Right atrium auricular region (tissue), 2 donors: ENCODE results near the gene OR9I1. TPM values are rescaled to one million over a fixed set of nuclear protein-coding genes. Genes with fewer than 3 reads are reported as not detected.

ENCODE experiments used
- DNase-seq: peaks from one replicate; pipeline ENCODE4 v3.0.0-alpha.2; 2019; ENCODE audit warnings: low spot score
- H3K27ac ChIP-seq, 2 donors: fragments of 200-600 bp; sonication (generic); 1 replicate in 1 of 2; 2 replicates in 1 of 2; pipeline ENCODE4 v1.5.1; 2016 to 2019
- H3K27me3 ChIP-seq, 2 donors: fragments of 200-600 bp; sonication (generic); one replicate each; pipeline versions ENCODE4 v1.5.1 to v1.6.0; 2017 to 2019
- H3K36me3 ChIP-seq: fragments of 200-600 bp; sonication (generic); one replicate; pipeline ENCODE4 v1.5.1; 2016
- H3K4me1 ChIP-seq, 2 donors: fragments of 200-600 bp; sonication (generic); one replicate each; pipeline versions ENCODE4 v1.5.1 to v1.6.0; 2017 to 2019
- H3K4me3 ChIP-seq, 2 donors: fragments of 200-600 bp; sonication (generic); 1 replicate in 1 of 2; 2 replicates in 1 of 2; pipeline ENCODE4 v1.5.1; 2017 to 2019; ENCODE audit warnings: mild to moderate bottlenecking in 1 of 2, moderate library complexity in 1 of 2
- H3K9me3 ChIP-seq, 2 donors: fragments of 200-600 bp; sonication (generic); one replicate each; pipeline ENCODE4 v1.5.1; 2019
- total RNA-seq, 2 donors: library from RNA; depleted of rRNA; stranded (reverse); fragments of >200 nt; gene quantifications; one replicate each; pipeline ENCODE4 v1.1.0, GENCODE V29; 2016
- TF ChIP-seq, protein P1 (sequence below), 2 donors: fragments of 200-600 bp; sonication (generic); IDR thresholded peaks; one replicate each; pipeline ENCODE4 v1.5.1; 2019; ENCODE audit warnings: antibody characterized with exemption in 2 of 2

Gene OR9I1
- total RNA-seq, 2 donors from 2014 or later, result not detected

DNA sequence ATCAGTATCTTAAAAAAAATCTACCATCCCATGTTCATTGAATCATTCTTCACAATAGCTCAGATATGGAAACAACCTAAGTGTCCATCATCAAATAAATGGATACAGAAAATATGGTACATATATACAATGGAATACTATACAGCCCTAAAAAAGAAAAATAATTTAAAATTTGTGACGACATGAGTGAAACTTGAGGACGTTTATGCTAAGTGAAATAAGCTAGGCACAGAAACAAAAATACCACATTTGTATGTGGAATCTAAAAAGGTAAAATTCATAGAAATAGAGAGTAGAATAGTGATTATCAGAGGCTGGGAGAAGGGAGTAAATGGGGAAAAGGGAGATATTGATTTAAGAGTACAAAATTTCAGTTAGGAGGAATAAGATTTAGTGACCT is 38.8 kb downstream of the OR9I1 start:
- TF ChIP-seq, protein P1, sequence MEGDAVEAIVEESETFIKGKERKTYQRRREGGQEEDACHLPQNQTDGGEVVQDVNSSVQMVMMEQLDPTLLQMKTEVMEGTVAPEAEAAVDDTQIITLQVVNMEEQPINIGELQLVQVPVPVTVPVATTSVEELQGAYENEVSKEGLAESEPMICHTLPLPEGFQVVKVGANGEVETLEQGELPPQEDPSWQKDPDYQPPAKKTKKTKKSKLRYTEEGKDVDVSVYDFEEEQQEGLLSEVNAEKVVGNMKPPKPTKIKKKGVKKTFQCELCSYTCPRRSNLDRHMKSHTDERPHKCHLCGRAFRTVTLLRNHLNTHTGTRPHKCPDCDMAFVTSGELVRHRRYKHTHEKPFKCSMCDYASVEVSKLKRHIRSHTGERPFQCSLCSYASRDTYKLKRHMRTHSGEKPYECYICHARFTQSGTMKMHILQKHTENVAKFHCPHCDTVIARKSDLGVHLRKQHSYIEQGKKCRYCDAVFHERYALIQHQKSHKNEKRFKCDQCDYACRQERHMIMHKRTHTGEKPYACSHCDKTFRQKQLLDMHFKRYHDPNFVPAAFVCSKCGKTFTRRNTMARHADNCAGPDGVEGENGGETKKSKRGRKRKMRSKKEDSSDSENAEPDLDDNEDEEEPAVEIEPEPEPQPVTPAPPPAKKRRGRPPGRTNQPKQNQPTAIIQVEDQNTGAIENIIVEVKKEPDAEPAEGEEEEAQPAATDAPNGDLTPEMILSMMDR (IDR thresholded peaks at IDR 0.05), result no peak
- H3K4me3 ChIP-seq, result no peak overlapping the region
- H3K4me1 ChIP-seq, result no peaks in the 10 kb centered on the region
- H3K36me3 ChIP-seq, result no peaks in the 10 kb centered on the region
- H3K9me3 ChIP-seq, result peaks cover 0 to 9% of the 10 kb centered on the region in 2 donors
- DNase-seq, result no peak
- no peaks in the 10 kb centered on the region for H3K27me3 ChIP-seq
- no peak overlapping the region for H3K27ac ChIP-seq

DNA sequence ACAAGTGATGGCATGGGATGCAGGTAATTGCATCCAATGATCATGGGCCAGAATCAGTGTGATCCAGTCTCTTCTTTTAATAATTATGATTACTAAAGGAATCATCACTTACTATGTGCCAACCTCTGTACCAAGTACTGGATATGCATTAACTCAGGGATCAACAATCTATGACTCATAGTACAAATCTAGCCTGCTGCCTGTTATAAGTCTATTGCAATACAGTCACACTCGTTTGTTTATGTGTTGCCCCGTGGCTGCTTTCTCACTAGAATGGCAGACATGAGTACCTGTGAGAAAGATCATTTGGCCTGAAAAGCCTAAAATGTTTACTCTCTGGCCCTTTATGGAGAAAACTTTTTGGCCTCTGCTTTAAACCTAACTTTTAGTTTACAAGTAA is 49.5 kb downstream of the OR9I1 start:
- Histone ChIP-seq H3K36me3 (no peaks in the 10 kb centered on the region), H3K4me3 (no peak overlapping the region), H3K4me1 (no peaks in the 10 kb centered on the region), H3K27me3 (no peaks in the 10 kb centered on the region), H3K9me3 (no peaks in the 10 kb centered on the region), H3K27ac (no peak overlapping the region)
- DNase-seq, result no peak
- TF ChIP-seq, protein P1 (IDR thresholded peaks at IDR 0.05), result no peak

DNA sequence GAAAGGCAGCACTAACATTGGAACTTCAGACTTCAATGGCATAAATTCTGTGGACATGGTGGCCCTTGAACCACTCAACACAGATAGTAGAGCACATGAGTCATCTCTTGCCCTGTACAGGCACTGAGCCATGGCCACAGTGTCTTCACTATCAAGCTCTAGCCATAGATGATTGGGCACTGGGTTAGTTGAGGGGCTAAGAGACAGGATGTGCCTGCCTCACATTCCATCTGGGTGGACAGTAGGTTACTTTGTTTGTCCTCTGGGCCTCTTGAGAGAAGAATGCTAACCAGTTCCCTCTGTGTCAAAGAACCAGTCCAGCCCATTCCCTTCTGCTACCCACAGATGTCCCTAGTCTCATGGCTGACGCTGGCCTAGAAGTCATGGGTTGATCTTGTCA is 54.7 kb downstream of the OR9I1 start:
- H3K4me3 ChIP-seq, result no peak overlapping the region
- no peaks in the 10 kb centered on the region for H3K36me3 ChIP-seq
- DNase-seq, result no peak
- H3K9me3 ChIP-seq, result no peaks in the 10 kb centered on the region
- H3K27me3 ChIP-seq, result no peaks in the 10 kb centered on the region
- TF ChIP-seq, protein P1 (IDR thresholded peaks at IDR 0.05), result no peak
- no peak overlapping the region for H3K27ac ChIP-seq
- H3K4me1 ChIP-seq, result no peaks in the 10 kb centered on the region

DNA sequence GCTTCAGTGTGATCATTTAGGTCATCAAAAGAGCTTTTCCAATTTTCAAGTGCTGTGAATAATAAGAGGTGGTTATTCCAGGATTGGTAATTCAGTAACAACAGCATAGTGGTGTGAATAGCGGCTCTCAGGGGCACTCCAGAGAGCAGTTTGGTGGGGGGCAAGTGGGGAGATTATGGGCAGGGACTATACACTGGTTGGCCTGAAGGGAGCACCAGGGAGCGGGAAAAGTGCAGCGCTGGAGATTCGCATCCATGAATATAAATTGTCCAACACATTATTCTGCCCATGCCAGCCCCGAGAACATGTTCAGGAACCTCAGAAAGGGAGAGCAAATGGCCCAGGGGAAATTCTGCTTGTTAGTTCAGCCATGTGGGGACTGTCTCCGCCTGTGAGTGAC is 56.7 kb downstream of the OR9I1 start:
- H3K4me3 ChIP-seq, result no peak overlapping the region
- H3K27ac ChIP-seq, result no peak overlapping the region
- H3K27me3 ChIP-seq, result no peaks in the 10 kb centered on the region
- H3K36me3 ChIP-seq, result no peaks in the 10 kb centered on the region
- H3K4me1 ChIP-seq, result no peaks in the 10 kb centered on the region
- no peaks in the 10 kb centered on the region for H3K9me3 ChIP-seq
- DNase-seq, result no peak
- TF ChIP-seq, protein P1 (IDR thresholded peaks at IDR 0.05), result no peak

DNA sequence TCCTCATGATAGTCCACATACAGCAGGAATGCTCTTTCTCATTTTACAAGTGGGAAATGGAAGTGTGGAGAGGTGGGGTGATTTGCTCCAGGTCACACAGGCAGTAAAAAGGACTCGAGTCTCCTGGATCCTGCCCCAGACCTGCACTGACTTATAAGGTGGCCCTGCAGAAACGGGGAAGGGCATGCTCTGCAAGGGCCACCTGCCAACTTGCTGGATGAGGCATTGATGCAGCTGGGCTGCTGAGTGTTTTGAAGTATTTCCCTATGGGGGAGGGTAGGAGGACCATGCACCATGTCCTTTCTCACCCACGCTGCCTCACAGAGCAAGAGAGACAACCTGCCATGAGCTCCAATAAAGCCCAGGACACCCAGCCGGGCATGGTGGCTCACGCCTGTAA is 57.6 kb downstream of the OR9I1 start:
- no peak for DNase-seq
- TF ChIP-seq, protein P1 (IDR thresholded peaks at IDR 0.05), result no peak
- no peaks in the 10 kb centered on the region for H3K27me3 ChIP-seq
- H3K4me1 ChIP-seq, result no peaks in the 10 kb centered on the region
- H3K9me3 ChIP-seq, result no peaks in the 10 kb centered on the region
- no peaks in the 10 kb centered on the region for H3K36me3 ChIP-seq
- H3K27ac ChIP-seq, result no peak overlapping the region
- no peak overlapping the region for H3K4me3 ChIP-seq

Other genes starting within 250 kb of the OR9I1 start
- not detected for gene OR9Q1, start 101.6 kb downstream of the OR9I1 start, total RNA-seq
- not detected for gene OR6Q1, start 94.6 kb downstream of the OR9I1 start, total RNA-seq
- gene OR9Q2, start 63.5 kb upstream of the OR9I1 start, total RNA-seq, result not detected
- not detected for gene OR1S2, start 78.6 kb upstream of the OR9I1 start, total RNA-seq
- not detected for gene OR1S1, start 87.2 kb upstream of the OR9I1 start, total RNA-seq
- not detected for gene OR10Q1, start 103.4 kb upstream of the OR9I1 start, total RNA-seq
- not detected for gene OR10W1, start 142.7 kb upstream of the OR9I1 start, total RNA-seq
- gene OR5B17, start 233.5 kb upstream of the OR9I1 start, total RNA-seq, result not detected